C4-2B (cell line): ENCODE measurements around the gene OPCML.

ENCODE experiments used
- H3K27ac ChIP-seq: fragments of 450-650 bp; 2 replicates; pipeline ENCODE4 v1.5.1; 2017
- CTCF ChIP-seq: fragments of 450-650 bp; conservative IDR thresholded peaks from 2 replicates; pipeline ENCODE4 v1.5.1; 2017; ENCODE audit warnings: mild to moderate bottlenecking
- ZFX ChIP-seq: fragments of 450-650 bp; IDR thresholded peaks from 2 replicates; pipeline ENCODE4 v1.6.1; 2017

Gene OPCML

GRCh38 chr11:132972565-132972964, 559.7 kb downstream of the OPCML start:
- TF ChIP-seq CTCF: no peak
- no peak for TF ChIP-seq ZFX

GRCh38 chr11:132971351-132971750, 561.0 kb downstream of the OPCML start:
- TF ChIP-seq ZFX (no peak), CTCF (no peak)
- no peak overlapping the region for H3K27ac ChIP-seq

More at GRCh38 chr11:132972565-132972964, 559.7 kb downstream of the OPCML start:
- H3K27ac ChIP-seq: no peak overlapping the region

GRCh38 chr11:132969892-132970291, 562.4 kb downstream of the OPCML start:
- TF ChIP-seq CTCF: no peak
- TF ChIP-seq ZFX: no peak
- H3K27ac ChIP-seq: no peak overlapping the region

- TF ChIP-seq CTCF (no peak), ZFX (no peak)
- no peak overlapping the region for H3K27ac ChIP-seq
These were observed 570.3 kb downstream of the OPCML start for GRCh38 chr11:132962041-132962440.

- TF ChIP-seq ZFX: no peak
- TF ChIP-seq CTCF: no peak
- no peak overlapping the region for H3K27ac ChIP-seq
These were observed 570.8 kb downstream of the OPCML start for GRCh38 chr11:132961453-132961852.

GRCh38 chr11:132960273-132961078, 571.8 kb downstream of the OPCML start:
- H3K27ac ChIP-seq: no peak overlapping the region
- TF ChIP-seq CTCF: no peak
- no peak for TF ChIP-seq ZFX

- TF ChIP-seq ZFX (no peak), CTCF (no peak)
- no peak overlapping the region for H3K27ac ChIP-seq
These were observed 572.6 kb downstream of the OPCML start for GRCh38 chr11:132959693-132960092.
